GM19463 (cell line): Measurements from ENCODE around the gene TNNT3.
"Not testable (repeated sequence)": the region's sequence is repeated elsewhere in the genome, so short reads cannot be mapped to it uniquely, and the experiment has no call there.

Experiments
- ATAC-seq: cut with Tn5 transposase; IDR thresholded peaks from one replicate; pipeline ENCODE4 v1.9.1; 2021; ENCODE audit warnings: mild to moderate bottlenecking, moderate library complexity; ENCODE audit not compliant: unreplicated experiment

Gene TNNT3

GRCh38 chr11:1933416-1934334 is 14.2 kb downstream of the TNNT3 start:
- ATAC-seq = no peak

GRCh38 chr11:1934335-1935155 is 15.0 kb downstream of the TNNT3 start:
- ATAC-seq = no peak

- ATAC-seq = no peak
Observed at GRCh38 chr11:1935156-1936071, 15.9 kb downstream of the TNNT3 start.

- no peak for ATAC-seq
Observed at GRCh38 chr11:1936072-1936780, 16.7 kb downstream of the TNNT3 start.

- ATAC-seq = no peak
Observed at GRCh38 chr11:1936781-1937615, 17.5 kb downstream of the TNNT3 start.

- ATAC-seq = no peak
Observed at GRCh38 chr11:1937616-1938342, 18.3 kb downstream of the TNNT3 start.

GRCh38 chr11:1938343-1939005 is 19.0 kb downstream of the TNNT3 start:
- ATAC-seq = no peak

- ATAC-seq = no peak
Observed at GRCh38 chr11:1939006-1939625, 19.6 kb downstream of the TNNT3 start.

- not testable (repeated sequence) for ATAC-seq
Observed at GRCh38 chr11:1939788-1940187, 20.3 kb downstream of the TNNT3 start.

GRCh38 chr11:1942558-1943260 is 23.2 kb downstream of the TNNT3 start:
- no peak for ATAC-seq

GRCh38 chr11:1943576-1943975 is 24.1 kb downstream of the TNNT3 start:
- ATAC-seq = no peak

GRCh38 chr11:1943977-1944376 is 24.5 kb downstream of the TNNT3 start:
- ATAC-seq = no peak

GRCh38 chr11:1946812-1947484 is 27.4 kb downstream of the TNNT3 start, which contains the start of gene MRPL23:
Gene MRPL23 (plus strand): TSS chr11:1947332. CDS start chr11:1947363, 31 bp downstream.
- no peak for ATAC-seq

- ATAC-seq = no peak
Observed at GRCh38 chr11:1947592-1948237, 28.2 kb downstream of the TNNT3 start.

- no peak for ATAC-seq
Observed at GRCh38 chr11:1948389-1948788, 28.9 kb downstream of the TNNT3 start.

- no peak for ATAC-seq
Observed at GRCh38 chr11:1949302-1949701, 29.8 kb downstream of the TNNT3 start.
